Measurements from ENCODE around the gene TTC7B. TPM values are rescaled to one million over a fixed set of nuclear protein-coding genes. Genes with fewer than 3 reads are reported as not detected.

Gene TTC7B
- polyA plus RNA-seq, 1 donor from 2014 or later: 19.9 TPM

DNA sequence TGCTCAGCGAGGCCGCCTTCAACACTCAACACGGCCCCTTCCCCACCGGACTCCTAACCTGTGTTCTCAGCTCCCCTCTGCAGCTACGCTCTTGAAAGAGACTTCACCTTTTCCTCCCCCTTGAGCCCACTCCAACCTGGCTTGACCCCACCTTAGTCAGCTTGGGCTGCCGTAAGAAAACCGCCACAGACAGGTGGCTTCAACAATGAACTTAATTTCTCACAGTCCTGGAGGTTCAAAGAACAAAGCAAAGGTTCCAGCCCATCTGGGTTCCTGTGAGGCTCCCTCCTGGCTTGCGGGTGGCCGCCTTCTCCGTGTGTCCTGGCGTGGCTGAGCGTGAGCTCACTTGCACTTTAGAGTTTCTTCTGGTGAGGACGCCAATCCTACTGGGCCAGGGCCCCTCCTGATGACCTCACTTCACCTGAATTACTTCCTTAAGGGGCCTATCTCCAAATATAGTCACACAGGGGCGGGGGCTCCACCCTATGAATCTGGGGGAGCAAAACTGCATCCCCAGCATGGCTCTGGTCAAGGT lies 280.6 kb downstream of the TTC7B start:
- no peak overlapping the region for H3K9ac ChIP-seq (ENCODE audit: low read length)
- H3F3A ChIP-seq (ENCODE audit: insufficient read depth, low read length, poor library complexity, severe bottlenecking): no peaks in the 10 kb centered on the region
- H3K79me2 ChIP-seq (replicated peaks; ENCODE audit: insufficient read depth, low read length): no peaks in the 10 kb centered on the region
- TF ChIP-seq, protein P1, sequence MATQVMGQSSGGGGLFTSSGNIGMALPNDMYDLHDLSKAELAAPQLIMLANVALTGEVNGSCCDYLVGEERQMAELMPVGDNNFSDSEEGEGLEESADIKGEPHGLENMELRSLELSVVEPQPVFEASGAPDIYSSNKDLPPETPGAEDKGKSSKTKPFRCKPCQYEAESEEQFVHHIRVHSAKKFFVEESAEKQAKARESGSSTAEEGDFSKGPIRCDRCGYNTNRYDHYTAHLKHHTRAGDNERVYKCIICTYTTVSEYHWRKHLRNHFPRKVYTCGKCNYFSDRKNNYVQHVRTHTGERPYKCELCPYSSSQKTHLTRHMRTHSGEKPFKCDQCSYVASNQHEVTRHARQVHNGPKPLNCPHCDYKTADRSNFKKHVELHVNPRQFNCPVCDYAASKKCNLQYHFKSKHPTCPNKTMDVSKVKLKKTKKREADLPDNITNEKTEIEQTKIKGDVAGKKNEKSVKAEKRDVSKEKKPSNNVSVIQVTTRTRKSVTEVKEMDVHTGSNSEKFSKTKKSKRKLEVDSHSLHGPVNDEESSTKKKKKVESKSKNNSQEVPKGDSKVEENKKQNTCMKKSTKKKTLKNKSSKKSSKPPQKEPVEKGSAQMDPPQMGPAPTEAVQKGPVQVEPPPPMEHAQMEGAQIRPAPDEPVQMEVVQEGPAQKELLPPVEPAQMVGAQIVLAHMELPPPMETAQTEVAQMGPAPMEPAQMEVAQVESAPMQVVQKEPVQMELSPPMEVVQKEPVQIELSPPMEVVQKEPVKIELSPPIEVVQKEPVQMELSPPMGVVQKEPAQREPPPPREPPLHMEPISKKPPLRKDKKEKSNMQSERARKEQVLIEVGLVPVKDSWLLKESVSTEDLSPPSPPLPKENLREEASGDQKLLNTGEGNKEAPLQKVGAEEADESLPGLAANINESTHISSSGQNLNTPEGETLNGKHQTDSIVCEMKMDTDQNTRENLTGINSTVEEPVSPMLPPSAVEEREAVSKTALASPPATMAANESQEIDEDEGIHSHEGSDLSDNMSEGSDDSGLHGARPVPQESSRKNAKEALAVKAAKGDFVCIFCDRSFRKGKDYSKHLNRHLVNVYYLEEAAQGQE (IDR thresholded peaks at IDR 0.05; ENCODE audit: borderline replicate concordance): no peak
- TF ChIP-seq MXI1 (conservative IDR thresholded peaks at IDR 0.05; ENCODE audit: poor library complexity, severe bottlenecking): no peak
- TF ChIP-seq, protein P2, sequence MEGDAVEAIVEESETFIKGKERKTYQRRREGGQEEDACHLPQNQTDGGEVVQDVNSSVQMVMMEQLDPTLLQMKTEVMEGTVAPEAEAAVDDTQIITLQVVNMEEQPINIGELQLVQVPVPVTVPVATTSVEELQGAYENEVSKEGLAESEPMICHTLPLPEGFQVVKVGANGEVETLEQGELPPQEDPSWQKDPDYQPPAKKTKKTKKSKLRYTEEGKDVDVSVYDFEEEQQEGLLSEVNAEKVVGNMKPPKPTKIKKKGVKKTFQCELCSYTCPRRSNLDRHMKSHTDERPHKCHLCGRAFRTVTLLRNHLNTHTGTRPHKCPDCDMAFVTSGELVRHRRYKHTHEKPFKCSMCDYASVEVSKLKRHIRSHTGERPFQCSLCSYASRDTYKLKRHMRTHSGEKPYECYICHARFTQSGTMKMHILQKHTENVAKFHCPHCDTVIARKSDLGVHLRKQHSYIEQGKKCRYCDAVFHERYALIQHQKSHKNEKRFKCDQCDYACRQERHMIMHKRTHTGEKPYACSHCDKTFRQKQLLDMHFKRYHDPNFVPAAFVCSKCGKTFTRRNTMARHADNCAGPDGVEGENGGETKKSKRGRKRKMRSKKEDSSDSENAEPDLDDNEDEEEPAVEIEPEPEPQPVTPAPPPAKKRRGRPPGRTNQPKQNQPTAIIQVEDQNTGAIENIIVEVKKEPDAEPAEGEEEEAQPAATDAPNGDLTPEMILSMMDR (IDR thresholded peaks at IDR 0.05; ENCODE audit: poor library complexity, severe bottlenecking): no peak
- H2AFZ ChIP-seq (ENCODE audit: low read depth, low read length): no peak overlapping the region
- H3K4me3 ChIP-seq (ENCODE audit: low read length): no peak overlapping the region
- H3K27ac ChIP-seq (ENCODE audit: low read length): no peak overlapping the region
- no peaks in the 10 kb centered on the region for H3K27me3 ChIP-seq (ENCODE audit: insufficient read depth, low read depth, low read length)
- no peaks in the 10 kb centered on the region for H3K9me3 ChIP-seq (ENCODE audit: low read length)
- no peaks in the 10 kb centered on the region for H3K9me2 ChIP-seq (ENCODE audit: insufficient read depth, low read length)
- H3K36me3 ChIP-seq (ENCODE audit: insufficient read depth, low read length): no peaks in the 10 kb centered on the region
- H4K20me1 ChIP-seq (ENCODE audit: insufficient read depth): no peaks in the 10 kb centered on the region
- H3K4me2 ChIP-seq (ENCODE audit: low read length): no peak overlapping the region

DNA sequence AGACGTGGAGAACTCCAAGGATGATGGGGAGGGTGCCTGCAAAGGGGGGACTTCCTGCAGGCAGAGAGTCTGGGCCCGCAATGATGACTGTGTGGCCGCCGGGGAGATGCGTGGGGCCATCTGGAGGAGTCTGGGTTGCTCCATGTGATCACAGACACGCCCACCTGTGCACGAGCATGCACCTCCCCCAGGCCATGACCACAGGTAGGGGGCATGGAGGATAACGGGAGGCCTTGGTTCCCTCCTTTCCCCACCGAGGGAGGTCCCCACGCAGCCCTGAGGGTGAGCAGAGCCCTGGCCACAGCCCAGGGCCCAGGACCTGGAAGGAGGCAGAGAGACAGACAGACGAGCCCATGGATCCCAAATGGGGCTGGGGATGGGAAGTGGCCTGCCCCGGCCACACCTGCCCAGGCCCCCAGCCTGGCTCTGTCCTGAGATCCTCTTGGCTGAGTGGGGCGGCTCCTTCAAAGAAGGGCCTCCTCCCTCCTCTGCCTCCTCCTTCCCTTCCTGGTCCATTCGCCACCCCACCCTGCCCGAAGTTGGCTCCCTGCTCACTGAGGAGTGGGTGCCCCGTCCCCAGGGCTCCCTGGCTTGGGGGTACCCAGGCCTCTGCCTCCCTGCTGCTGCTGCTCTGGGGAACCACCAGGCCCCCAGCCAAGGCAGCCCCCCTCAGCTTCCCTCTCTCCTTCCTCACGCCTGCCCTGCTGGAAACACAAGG lies 281.2 kb downstream of the TTC7B start:
- Histone ChIP-seq H3K79me2 (replicated peaks; ENCODE audit: insufficient read depth, low read length) (no peaks in the 10 kb centered on the region), H2AFZ (ENCODE audit: low read depth, low read length) (no peak overlapping the region), H3F3A (ENCODE audit: insufficient read depth, low read length, poor library complexity, severe bottlenecking) (no peaks in the 10 kb centered on the region), H3K27me3 (ENCODE audit: insufficient read depth, low read depth, low read length) (no peaks in the 10 kb centered on the region), H3K36me3 (ENCODE audit: insufficient read depth, low read length) (no peaks in the 10 kb centered on the region), H3K27ac (ENCODE audit: low read length) (no peak overlapping the region), H3K9me2 (ENCODE audit: insufficient read depth, low read length) (no peaks in the 10 kb centered on the region), H4K20me1 (ENCODE audit: insufficient read depth) (no peaks in the 10 kb centered on the region), H3K9ac (ENCODE audit: low read length) (no peak overlapping the region), H3K4me2 (ENCODE audit: low read length) (no peak overlapping the region), H3K9me3 (ENCODE audit: low read length) (no peaks in the 10 kb centered on the region), H3K4me3 (ENCODE audit: low read length) (no peak overlapping the region)
- TF ChIP-seq POLR2AphosphoS5 (IDR thresholded peaks at IDR 0.05) (no peak), SMC3 (conservative IDR thresholded peaks at IDR 0.05; ENCODE audit: poor library complexity) (no peak), MXI1 (conservative IDR thresholded peaks at IDR 0.05; ENCODE audit: poor library complexity, severe bottlenecking) (no peak), EZH2 (IDR thresholded peaks at IDR 0.05; ENCODE audit: borderline replicate concordance, insufficient read depth, low read length, poor library complexity, severe bottlenecking) (no peak), TAF1 (IDR thresholded peaks at IDR 0.05; ENCODE audit: low read depth) (no peak), RAD21 (conservative IDR thresholded peaks at IDR 0.05) (no peak), EP300 (conservative IDR thresholded peaks at IDR 0.05; ENCODE audit: poor library complexity, severe bottlenecking) (no peak)
- TF ChIP-seq, protein P1 (IDR thresholded peaks at IDR 0.05; ENCODE audit: borderline replicate concordance): no peak
- TF ChIP-seq, protein P2 (IDR thresholded peaks at IDR 0.05; ENCODE audit: poor library complexity, severe bottlenecking): no peak
